Stimulated activated CD8-positive, alpha-beta memory T cell treated with anti-CD3 and anti-CD28 coated beads, Interleukin-15, amount 100 ng/mL, for 48 hours (primary cell): ENCODE measurements around the gene CLMP.
"Not testable (repeated sequence)": the region's sequence is repeated elsewhere in the genome, so short reads cannot be mapped to it uniquely, and the experiment has no call there.

Experiments
- DNase-seq, 2 donors: peaks; one replicate each; pipeline ENCODE4 v3.0.0-alpha.2; 2020; ENCODE audit warnings: low read depth in 2 of 2

CLMP gene

GRCh38 chr11:123168955-123169484 is 26.0 kb downstream of the CLMP start:
- no peak for DNase-seq

DNA sequence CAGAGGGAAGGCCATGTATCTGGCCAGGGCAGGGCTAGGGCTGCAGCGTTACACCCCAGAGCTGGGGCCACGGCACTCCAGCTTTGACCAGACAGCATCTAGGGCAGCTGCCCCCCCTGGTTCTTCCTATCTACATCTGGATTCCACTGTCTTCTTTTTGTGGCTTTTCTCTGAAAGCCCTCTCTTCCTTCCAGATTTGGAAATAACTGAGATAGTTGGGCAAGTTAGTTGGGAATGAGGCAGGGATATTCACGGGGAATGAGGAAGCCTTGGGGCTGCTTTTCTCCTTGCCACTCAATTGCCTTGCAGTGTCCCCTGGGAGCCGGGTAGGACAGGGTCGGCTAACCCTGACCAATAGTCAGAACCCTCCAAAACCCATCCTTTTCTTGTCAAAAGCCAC is 26.8 kb downstream of the CLMP start:
- no peak for DNase-seq

GRCh38 chr11:123166071-123166559 is 28.9 kb downstream of the CLMP start:
- no peak for DNase-seq

- no peak for DNase-seq
Observed at GRCh38 chr11:123164732-123165450, 30.2 kb downstream of the CLMP start.

- no peak for DNase-seq
Observed at GRCh38 chr11:123163621-123164020, 31.4 kb downstream of the CLMP start.

DNA sequence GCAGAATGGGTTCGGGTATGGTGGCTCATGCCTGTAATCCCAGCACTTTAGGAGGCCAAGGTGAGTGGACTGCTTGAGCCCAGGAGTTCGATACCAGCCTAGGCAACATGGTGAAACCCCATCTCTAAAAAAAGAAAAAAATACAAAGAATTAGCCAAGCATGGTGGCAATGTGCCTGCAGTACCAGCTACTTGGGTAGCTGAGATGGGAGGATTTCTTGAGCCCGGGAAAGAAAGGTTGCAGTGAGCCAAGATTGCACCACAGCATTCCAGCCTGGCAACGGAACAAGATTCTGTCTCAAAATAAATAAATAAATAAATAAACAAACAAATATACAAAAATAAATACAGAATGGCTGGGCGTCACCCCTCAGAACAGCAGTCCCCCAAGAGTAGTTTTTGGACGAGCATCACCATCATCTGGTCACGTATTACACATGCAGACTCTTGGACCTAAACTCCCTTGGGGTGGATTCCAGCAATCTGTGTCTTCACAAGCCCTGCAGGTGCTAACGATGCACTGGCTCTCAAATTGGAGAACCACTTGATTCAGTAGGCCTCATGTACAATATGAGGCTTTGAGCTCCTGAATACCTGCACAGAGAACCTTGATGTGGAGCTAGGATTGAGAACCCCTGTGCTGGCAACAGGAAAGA is 33.5 kb downstream of the CLMP start:
- DNase-seq: no peak

DNA sequence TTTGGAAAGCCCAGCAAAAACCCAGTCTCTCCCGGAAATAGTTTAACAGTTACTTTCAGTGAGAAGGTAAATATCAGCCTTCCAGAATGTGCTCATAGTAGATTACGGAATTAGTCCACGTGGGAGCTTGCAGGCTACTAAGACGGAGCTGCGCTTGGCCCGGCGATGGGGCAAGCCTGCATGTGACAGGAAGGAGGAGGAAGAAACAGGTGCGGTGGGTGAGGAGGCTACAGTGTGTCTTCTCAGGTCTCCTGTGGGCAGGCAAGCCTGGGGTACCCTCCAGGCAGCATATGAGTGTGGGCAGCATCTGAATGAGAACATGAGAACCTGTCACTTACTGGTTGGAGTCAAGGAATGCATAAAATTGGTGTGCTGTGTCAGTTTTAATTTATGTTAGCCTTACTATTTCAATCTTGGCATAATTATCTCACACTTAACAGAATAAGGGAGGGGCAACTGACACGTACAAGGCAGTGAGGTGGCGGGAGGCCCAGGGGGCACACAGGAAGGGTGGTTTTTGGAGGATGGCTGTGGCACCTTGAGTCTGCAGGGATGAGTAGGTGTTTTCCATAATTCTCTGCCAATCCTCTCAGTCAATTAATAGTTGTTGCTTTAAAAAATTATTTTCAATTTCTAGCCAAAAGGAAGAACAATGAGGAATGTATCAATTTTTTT is 35.7 kb downstream of the CLMP start:
- no peak for DNase-seq

- DNase-seq: no peak
Observed at GRCh38 chr11:123158033-123159003, 36.7 kb downstream of the CLMP start.

DNA sequence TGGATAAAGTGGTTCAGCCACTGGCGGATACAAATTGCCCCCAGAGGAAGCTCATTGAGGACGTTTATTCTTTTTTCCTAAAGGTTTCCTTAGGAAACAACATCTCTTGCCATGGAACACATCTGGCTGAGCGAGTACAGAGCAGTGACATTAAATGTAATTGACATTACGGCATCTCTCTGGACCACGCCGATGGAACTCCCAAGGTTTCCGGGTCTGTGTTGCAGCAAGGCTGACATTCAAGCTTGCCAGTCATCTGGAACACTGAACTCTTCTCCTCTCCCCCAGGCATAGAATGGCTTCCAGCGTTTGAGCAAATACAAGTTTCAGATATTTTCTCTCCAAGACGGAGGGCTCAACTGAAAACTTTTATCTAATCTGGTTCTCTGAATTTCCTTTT is 42.1 kb downstream of the CLMP start:
- DNase-seq: no peak

DNA sequence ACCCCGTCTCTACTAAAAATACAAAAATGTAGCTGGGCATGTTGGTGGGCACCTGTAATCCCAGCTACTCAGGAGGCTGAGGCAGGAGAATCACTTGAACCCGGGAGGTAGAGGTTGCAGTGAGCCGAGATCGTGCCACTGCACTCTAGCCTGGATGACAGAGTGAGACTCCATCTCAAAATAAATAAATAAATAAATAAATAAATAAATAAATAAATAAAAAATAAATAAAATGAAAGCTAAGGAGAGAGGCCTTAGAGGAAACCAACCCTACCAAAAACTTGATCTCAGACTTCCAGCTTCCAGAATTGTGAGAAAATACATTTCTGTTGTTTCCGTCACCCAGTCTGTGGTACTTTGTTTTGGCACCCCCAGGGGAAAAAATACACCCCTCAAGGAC is 42.7 kb downstream of the CLMP start:
- not testable (repeated sequence) for DNase-seq

- no peak for DNase-seq
Observed at GRCh38 chr11:123151796-123152195, 43.3 kb downstream of the CLMP start.

GRCh38 chr11:123151366-123151765 is 43.7 kb downstream of the CLMP start:
- no peak for DNase-seq

DNA sequence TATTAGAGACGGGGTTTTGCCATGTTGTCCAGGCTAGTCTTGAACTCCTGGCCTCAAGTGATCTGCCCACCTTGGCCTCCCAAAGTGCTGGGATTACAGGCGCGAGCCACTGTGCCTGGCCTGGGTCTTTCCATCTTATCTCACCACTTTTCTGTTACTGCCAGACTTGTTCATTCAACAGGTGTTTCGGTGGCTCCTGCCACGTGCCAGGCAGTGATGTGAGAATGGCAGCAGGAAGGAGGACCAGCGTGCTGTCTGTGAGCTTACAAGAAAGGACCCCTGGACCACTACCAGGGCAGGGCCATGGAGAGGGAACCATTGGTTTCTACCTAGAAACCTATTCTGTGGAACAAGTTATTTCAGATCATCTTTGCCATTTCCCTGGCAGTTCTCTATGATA is 44.2 kb downstream of the CLMP start:
- no peak for DNase-seq

DNA sequence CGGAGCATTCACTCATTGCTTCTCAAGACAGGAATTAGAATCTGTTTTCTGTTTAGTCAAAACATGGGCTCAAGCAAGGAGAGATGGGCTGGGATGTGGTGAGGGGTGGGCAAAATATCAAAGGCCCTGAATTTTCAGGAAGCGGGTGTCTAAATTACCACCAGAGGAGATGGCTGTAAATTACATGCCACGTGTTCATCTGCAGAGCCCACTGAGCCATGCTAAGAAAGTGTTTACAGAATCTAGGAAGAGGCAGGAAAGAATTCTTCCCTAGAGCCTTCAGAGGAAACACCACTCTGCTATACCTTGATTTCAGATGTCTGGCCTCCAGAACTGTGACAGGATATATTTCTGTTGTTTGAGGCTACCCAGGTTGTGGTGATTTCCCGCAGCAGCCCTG is 46.1 kb downstream of the CLMP start:
- DNase-seq: no peak

- DNase-seq: no peak
Observed at GRCh38 chr11:123145661-123146060, 49.4 kb downstream of the CLMP start.

DNA sequence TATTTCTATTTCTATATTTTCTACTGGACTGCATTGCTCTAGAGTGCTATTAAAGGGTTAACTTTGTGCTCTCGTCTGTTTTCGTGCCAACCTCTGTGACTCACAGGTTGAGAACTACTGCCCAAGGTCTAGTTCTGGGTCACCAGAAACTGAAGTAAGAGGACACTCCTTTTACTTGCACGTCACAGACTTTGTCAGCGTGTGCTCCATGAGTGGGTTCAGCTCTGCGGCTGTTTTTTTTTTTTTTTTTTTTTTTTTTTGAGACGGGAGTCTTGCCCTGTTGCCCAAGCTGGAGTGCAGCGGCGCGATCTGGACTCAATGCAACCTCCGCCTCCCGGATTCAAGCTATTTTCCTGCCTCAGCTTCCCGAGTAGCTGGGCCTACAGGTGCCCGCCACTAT is 49.8 kb downstream of the CLMP start:
- no peak for DNase-seq

- no peak for DNase-seq
Observed at GRCh38 chr11:123144707-123145106, 50.3 kb downstream of the CLMP start.

- no peak for DNase-seq
Observed at GRCh38 chr11:123143921-123144320, 51.1 kb downstream of the CLMP start.

GRCh38 chr11:123143476-123143875 is 51.6 kb downstream of the CLMP start:
- no peak for DNase-seq

- DNase-seq: no peak
Observed at GRCh38 chr11:123139206-123139605, 55.8 kb downstream of the CLMP start.

- no peak for DNase-seq
Observed at GRCh38 chr11:123137431-123138224, 57.4 kb downstream of the CLMP start.
